ENCODE results near the gene MCTP2.

MCTP2 gene

GRCh38 chr15:94417501-94418293 is 186.3 kb downstream of the MCTP2 start:
- Histone ChIP-seq H3K79me2 (ENCODE audit: insufficient read depth, low read length) (no peaks in the 10 kb centered on the region), H3K36me3 (ENCODE audit: low read length) (no peaks in the 10 kb centered on the region; the same call in 1 of the 2 replicates), H3K4me3 (ENCODE audit: insufficient read depth, low read length, poor library complexity, severe bottlenecking) (no peak overlapping the region), H3F3A (ENCODE audit: insufficient read depth) (no peaks in the 10 kb centered on the region), H4K20me1 (ENCODE audit: low read depth, low read length) (no peaks in the 10 kb centered on the region), H3K27ac (ENCODE audit: low read depth, low read length) (no peak overlapping the region), H3K9ac (ENCODE audit: low read length) (no peak overlapping the region), H3K9me2 (replicated peaks; ENCODE audit: insufficient read depth, low read length) (no peaks in the 10 kb centered on the region), H3K9me3 (ENCODE audit: insufficient read depth, low read length) (no peaks in the 10 kb centered on the region), H3K27me3 (ENCODE audit: low read length) (no peaks in the 10 kb centered on the region), H2AFZ (ENCODE audit: low read depth, low read length, severe bottlenecking) (no peak overlapping the region), H3K4me2 (ENCODE audit: low read depth, low read length, poor library complexity, severe bottlenecking) (no peak overlapping the region)
- TF ChIP-seq, protein P1, sequence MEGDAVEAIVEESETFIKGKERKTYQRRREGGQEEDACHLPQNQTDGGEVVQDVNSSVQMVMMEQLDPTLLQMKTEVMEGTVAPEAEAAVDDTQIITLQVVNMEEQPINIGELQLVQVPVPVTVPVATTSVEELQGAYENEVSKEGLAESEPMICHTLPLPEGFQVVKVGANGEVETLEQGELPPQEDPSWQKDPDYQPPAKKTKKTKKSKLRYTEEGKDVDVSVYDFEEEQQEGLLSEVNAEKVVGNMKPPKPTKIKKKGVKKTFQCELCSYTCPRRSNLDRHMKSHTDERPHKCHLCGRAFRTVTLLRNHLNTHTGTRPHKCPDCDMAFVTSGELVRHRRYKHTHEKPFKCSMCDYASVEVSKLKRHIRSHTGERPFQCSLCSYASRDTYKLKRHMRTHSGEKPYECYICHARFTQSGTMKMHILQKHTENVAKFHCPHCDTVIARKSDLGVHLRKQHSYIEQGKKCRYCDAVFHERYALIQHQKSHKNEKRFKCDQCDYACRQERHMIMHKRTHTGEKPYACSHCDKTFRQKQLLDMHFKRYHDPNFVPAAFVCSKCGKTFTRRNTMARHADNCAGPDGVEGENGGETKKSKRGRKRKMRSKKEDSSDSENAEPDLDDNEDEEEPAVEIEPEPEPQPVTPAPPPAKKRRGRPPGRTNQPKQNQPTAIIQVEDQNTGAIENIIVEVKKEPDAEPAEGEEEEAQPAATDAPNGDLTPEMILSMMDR (IDR thresholded peaks at IDR 0.05; ENCODE audit: insufficient read depth, low read length, poor library complexity, severe bottlenecking) = no peak
- no peak for TF ChIP-seq EZH2phosphoT487 (conservative IDR thresholded peaks at IDR 0.05; ENCODE audit: low read length)

- no peaks in the 10 kb centered on the region for H3K9me3 ChIP-seq (ENCODE audit: insufficient read depth, low read length)
Observed at GRCh38 chr15:94421706-94422105, 190.3 kb downstream of the MCTP2 start.

GRCh38 chr15:94432279-94432678 is 200.9 kb downstream of the MCTP2 start:
- Histone ChIP-seq H3K9me3 (ENCODE audit: insufficient read depth, low read length) (no peaks in the 10 kb centered on the region), H3K27me3 (ENCODE audit: low read length) (no peaks in the 10 kb centered on the region), H2AFZ (ENCODE audit: low read depth, low read length, severe bottlenecking) (no peak overlapping the region), H4K20me1 (ENCODE audit: low read depth, low read length) (no peaks in the 10 kb centered on the region; the same call in none of the 2 replicates), H3K79me2 (ENCODE audit: insufficient read depth, low read length) (no peaks in the 10 kb centered on the region), H3F3A (ENCODE audit: insufficient read depth) (peaks cover 7% of the 10 kb centered on the region; the same call in 1 of the 2 replicates), H3K9me2 (replicated peaks; ENCODE audit: insufficient read depth, low read length) (no peaks in the 10 kb centered on the region), H3K27ac (ENCODE audit: low read depth, low read length) (no peak overlapping the region), H3K36me3 (ENCODE audit: low read length) (peaks cover 10% of the 10 kb centered on the region), H3K4me3 (ENCODE audit: insufficient read depth, low read length, poor library complexity, severe bottlenecking) (no peak overlapping the region), H3K4me2 (ENCODE audit: low read depth, low read length, poor library complexity, severe bottlenecking) (no peak overlapping the region), H3K9ac (ENCODE audit: low read length) (no peak overlapping the region)
- TF ChIP-seq EZH2phosphoT487 (conservative IDR thresholded peaks at IDR 0.05; ENCODE audit: low read length) = no peak
- TF ChIP-seq, protein P1 (IDR thresholded peaks at IDR 0.05; ENCODE audit: insufficient read depth, low read length, poor library complexity, severe bottlenecking) = no peak

More at GRCh38 chr15:94421706-94422105, 190.3 kb downstream of the MCTP2 start:
- Histone ChIP-seq H3K4me2 (ENCODE audit: low read depth, low read length, poor library complexity, severe bottlenecking) (no peak overlapping the region), H3K79me2 (ENCODE audit: insufficient read depth, low read length) (no peaks in the 10 kb centered on the region), H3K4me3 (ENCODE audit: insufficient read depth, low read length, poor library complexity, severe bottlenecking) (no peak overlapping the region), H3K27ac (ENCODE audit: low read depth, low read length) (no peak overlapping the region), H3F3A (ENCODE audit: insufficient read depth) (no peaks in the 10 kb centered on the region), H4K20me1 (ENCODE audit: low read depth, low read length) (no peaks in the 10 kb centered on the region), H3K9ac (ENCODE audit: low read length) (no peak overlapping the region), H3K9me2 (replicated peaks; ENCODE audit: insufficient read depth, low read length) (no peaks in the 10 kb centered on the region), H3K27me3 (ENCODE audit: low read length) (no peaks in the 10 kb centered on the region), H3K36me3 (ENCODE audit: low read length) (peaks cover 8% of the 10 kb centered on the region; the same call in 1 of the 2 replicates), H2AFZ (ENCODE audit: low read depth, low read length, severe bottlenecking) (no peak overlapping the region)
- TF ChIP-seq, protein P1 (IDR thresholded peaks at IDR 0.05; ENCODE audit: insufficient read depth, low read length, poor library complexity, severe bottlenecking) = no peak
- TF ChIP-seq EZH2phosphoT487 (conservative IDR thresholded peaks at IDR 0.05; ENCODE audit: low read length) = no peak
